Neural cell (in vitro differentiated cells): Measurements from ENCODE around the gene PTPRN2. TPM values are rescaled to one million over a fixed set of nuclear protein-coding genes. Genes with fewer than 3 reads are reported as not detected.

Source experiments
- H2AFZ ChIP-seq: fragments of 200-600, 300-800 bp; sonication (generic), shearing (Covaris generic); 2 replicates; pipeline ENCODE4 v1.6.0; 2014; ENCODE audit warnings: low read depth, mild to moderate bottlenecking, antibody characterized with exemption, low read length, moderate library complexity
- H3F3A ChIP-seq: fragments of 200-600 bp; shearing (Covaris generic); 2 replicates; pipeline ENCODE4 v1.6.1; 2016; ENCODE audit warnings: mild to moderate bottlenecking, moderate library complexity, mixed read lengths, antibody characterized with exemption, low read length; ENCODE audit not compliant: insufficient read depth, poor library complexity, severe bottlenecking
- H3K27ac ChIP-seq: fragments of 200-600, 300-800 bp; sonication (generic), shearing (Covaris generic); 2 replicates; pipeline ENCODE4 v1.5.1; 2014; ENCODE audit warnings: mild to moderate bottlenecking, low read length, moderate library complexity
- H3K27me3 ChIP-seq: fragments of 300-800, 200-600 bp; sonication (generic), shearing (Covaris generic); 2 replicates; pipeline ENCODE4 v1.6.0; 2014; ENCODE audit warnings: mild to moderate bottlenecking, low read depth, low read length, moderate library complexity; ENCODE audit not compliant: insufficient read depth
- H3K36me3 ChIP-seq: fragments of 300-800, 200-600 bp; sonication (generic), shearing (Covaris generic); 2 replicates; pipeline ENCODE4 v1.5.1; 2014; ENCODE audit warnings: mild to moderate bottlenecking, antibody characterized with exemption, low read length, moderate library complexity; ENCODE audit not compliant: insufficient read depth
- H3K4me2 ChIP-seq: fragments of 300-800, 200-600 bp; sonication (generic), shearing (Covaris generic); 2 replicates; pipeline ENCODE4 v1.6.0; 2014; ENCODE audit warnings: mild to moderate bottlenecking, low read length
- H3K4me3 ChIP-seq: fragments of 300-800, 200-600 bp; sonication (generic), shearing (Covaris generic); 2 replicates; pipeline ENCODE4 v1.5.1; 2014; ENCODE audit warnings: mild to moderate bottlenecking, low read length, moderate library complexity
- H3K79me2 ChIP-seq: fragments of 200-600 bp; shearing (Covaris generic); replicated peaks from 2 replicates; pipeline ENCODE4 v1.6.0; 2014; ENCODE audit warnings: mild to moderate bottlenecking, low read length, moderate library complexity; ENCODE audit not compliant: insufficient read depth
- H3K9ac ChIP-seq: fragments of 300-800, 200-600 bp; sonication (generic), shearing (Covaris generic); 2 replicates; pipeline ENCODE4 v1.6.1; 2016; ENCODE audit warnings: mild to moderate bottlenecking, low read length, mixed read lengths
- H3K9me2 ChIP-seq: fragments of 200-600 bp; shearing (Covaris generic); 2 replicates; pipeline ENCODE4 v1.6.1; 2016; ENCODE audit warnings: mild to moderate bottlenecking, low read length, mixed read lengths; ENCODE audit not compliant: insufficient read depth
- H3K9me3 ChIP-seq: fragments of 200-600, 300-800 bp; sonication (generic), shearing (Covaris generic); 2 replicates; pipeline ENCODE4 v1.6.1; 2016; ENCODE audit warnings: mild to moderate bottlenecking, mixed run types, low read length, moderate library complexity, mixed read lengths
- H4K20me1 ChIP-seq: fragments of 200-600 bp; shearing (Covaris generic); 2 replicates; pipeline ENCODE4 v1.6.1; 2016; ENCODE audit warnings: mild to moderate bottlenecking, mixed run types; ENCODE audit not compliant: insufficient read depth
- EP300 ChIP-seq: fragments of 450-650 bp; conservative IDR thresholded peaks from 2 replicates; pipeline ENCODE4 v1.6.1; 2014; ENCODE audit warnings: antibody characterized with exemption, mild to moderate bottlenecking, moderate library complexity; ENCODE audit not compliant: poor library complexity, severe bottlenecking
- EZH2 ChIP-seq: fragments of 200-600, 300-800 bp; shearing (Covaris generic), sonication (generic); IDR thresholded peaks from 2 replicates; pipeline ENCODE4 v1.6.1; 2014; ENCODE audit warnings: antibody characterized with exemption, low read length, borderline replicate concordance, mild to moderate bottlenecking; ENCODE audit not compliant: insufficient read depth, poor library complexity, severe bottlenecking
- MXI1 ChIP-seq: fragments of 450-650 bp; conservative IDR thresholded peaks from 2 replicates; pipeline ENCODE4 v1.6.1; 2014; ENCODE audit warnings: antibody characterized with exemption, mild to moderate bottlenecking; ENCODE audit not compliant: poor library complexity, severe bottlenecking
- POLR2AphosphoS5 ChIP-seq: IDR thresholded peaks from 2 replicates; pipeline ENCODE4 v1.6.1; 2012
- RAD21 ChIP-seq: fragments of 450-650 bp; conservative IDR thresholded peaks from 2 replicates; pipeline ENCODE4 v1.6.1; 2014; ENCODE audit warnings: antibody characterized with exemption, mild to moderate bottlenecking, moderate library complexity
- SMC3 ChIP-seq: fragments of 450-650 bp; conservative IDR thresholded peaks from 2 replicates; pipeline ENCODE4 v1.6.1; 2014; ENCODE audit warnings: antibody characterized with exemption, mild to moderate bottlenecking, moderate library complexity; ENCODE audit not compliant: poor library complexity
- TAF1 ChIP-seq: IDR thresholded peaks from 2 replicates; pipeline ENCODE4 v1.6.1; 2012; ENCODE audit warnings: low read depth
- polyA plus RNA-seq: library from polyadenylated mRNA; depleted of rRNA; stranded (reverse); fragments of >200 nt; gene quantifications from 2 replicates; pipeline ENCODE4 v1.2.3, GENCODE V29; 2014
- TF ChIP-seq, protein P1 (sequence below): fragments of 450-650 bp; IDR thresholded peaks from 2 replicates; pipeline ENCODE4 v1.5.1; 2014; ENCODE audit warnings: antibody characterized with exemption, mild to moderate bottlenecking, moderate library complexity; ENCODE audit not compliant: poor library complexity, severe bottlenecking
- TF ChIP-seq, protein P2 (sequence below): IDR thresholded peaks from 2 replicates; pipeline ENCODE4 v1.6.1; 2012; ENCODE audit warnings: borderline replicate concordance

The PTPRN2 gene
- polyA plus RNA-seq, 1 donor from 2014 or later = 31.0 TPM

DNA sequence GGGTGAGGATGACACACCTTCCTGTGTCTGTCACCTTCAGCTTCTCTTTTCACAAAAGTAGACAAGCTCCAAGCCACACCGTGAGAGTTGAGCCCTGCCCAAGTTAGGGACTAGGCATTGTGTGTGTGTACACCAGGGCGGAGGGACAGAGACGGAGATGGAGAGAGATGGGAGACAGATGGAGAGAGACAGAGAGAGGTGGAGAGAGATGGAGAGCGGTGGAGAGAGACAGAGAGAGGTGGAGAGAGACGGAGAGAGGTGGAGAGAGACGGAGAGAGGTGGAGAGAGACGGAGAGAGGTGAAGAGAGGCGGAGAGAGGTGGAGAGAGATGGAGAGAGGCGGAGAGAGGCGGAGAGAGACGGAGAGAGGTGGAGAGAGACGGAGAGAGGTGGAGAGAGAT, 1043.8 kb downstream of the PTPRN2 start:
- Histone ChIP-seq H3K9me3 (no peaks in the 10 kb centered on the region), H3K4me2 (no peak overlapping the region), H3K36me3 (peaks cover 12% of the 10 kb centered on the region), H3K27ac (no peak overlapping the region), H3F3A (no peaks in the 10 kb centered on the region), H3K4me3 (no peak overlapping the region), H3K9me2 (no peaks in the 10 kb centered on the region), H2AFZ (no peak overlapping the region), H3K27me3 (no peaks in the 10 kb centered on the region), H4K20me1 (no peaks in the 10 kb centered on the region), H3K79me2 (no peaks in the 10 kb centered on the region), H3K9ac (no peak overlapping the region)
- no peak for TF ChIP-seq POLR2AphosphoS5
- no peak for TF ChIP-seq MXI1

DNA sequence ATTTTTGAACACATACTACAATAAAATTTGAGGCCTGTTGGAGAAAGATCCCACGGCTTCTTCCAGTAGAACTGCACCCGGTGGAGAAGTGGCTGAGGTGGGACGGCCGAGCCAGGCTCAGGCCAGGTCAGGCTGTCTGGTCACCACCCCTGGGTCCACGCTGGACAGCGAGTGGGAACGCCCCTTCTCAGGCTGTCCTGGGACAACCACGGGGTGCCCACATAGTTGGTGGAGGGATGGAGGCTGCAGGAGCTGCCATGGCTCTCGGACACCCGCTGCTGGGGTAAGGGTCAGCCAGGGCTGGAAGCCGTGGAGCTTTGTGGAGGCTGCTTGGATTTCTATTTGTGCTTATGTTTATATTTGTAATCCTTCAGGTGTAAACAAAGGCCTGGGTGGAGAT, 1044.3 kb downstream of the PTPRN2 start:
- TF ChIP-seq EZH2 = no peak
- TF ChIP-seq EP300 = no peak
- TF ChIP-seq POLR2AphosphoS5 = no peak
- TF ChIP-seq, protein P1, sequence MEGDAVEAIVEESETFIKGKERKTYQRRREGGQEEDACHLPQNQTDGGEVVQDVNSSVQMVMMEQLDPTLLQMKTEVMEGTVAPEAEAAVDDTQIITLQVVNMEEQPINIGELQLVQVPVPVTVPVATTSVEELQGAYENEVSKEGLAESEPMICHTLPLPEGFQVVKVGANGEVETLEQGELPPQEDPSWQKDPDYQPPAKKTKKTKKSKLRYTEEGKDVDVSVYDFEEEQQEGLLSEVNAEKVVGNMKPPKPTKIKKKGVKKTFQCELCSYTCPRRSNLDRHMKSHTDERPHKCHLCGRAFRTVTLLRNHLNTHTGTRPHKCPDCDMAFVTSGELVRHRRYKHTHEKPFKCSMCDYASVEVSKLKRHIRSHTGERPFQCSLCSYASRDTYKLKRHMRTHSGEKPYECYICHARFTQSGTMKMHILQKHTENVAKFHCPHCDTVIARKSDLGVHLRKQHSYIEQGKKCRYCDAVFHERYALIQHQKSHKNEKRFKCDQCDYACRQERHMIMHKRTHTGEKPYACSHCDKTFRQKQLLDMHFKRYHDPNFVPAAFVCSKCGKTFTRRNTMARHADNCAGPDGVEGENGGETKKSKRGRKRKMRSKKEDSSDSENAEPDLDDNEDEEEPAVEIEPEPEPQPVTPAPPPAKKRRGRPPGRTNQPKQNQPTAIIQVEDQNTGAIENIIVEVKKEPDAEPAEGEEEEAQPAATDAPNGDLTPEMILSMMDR = no peak
- no peak for TF ChIP-seq MXI1
- TF ChIP-seq, protein P2, sequence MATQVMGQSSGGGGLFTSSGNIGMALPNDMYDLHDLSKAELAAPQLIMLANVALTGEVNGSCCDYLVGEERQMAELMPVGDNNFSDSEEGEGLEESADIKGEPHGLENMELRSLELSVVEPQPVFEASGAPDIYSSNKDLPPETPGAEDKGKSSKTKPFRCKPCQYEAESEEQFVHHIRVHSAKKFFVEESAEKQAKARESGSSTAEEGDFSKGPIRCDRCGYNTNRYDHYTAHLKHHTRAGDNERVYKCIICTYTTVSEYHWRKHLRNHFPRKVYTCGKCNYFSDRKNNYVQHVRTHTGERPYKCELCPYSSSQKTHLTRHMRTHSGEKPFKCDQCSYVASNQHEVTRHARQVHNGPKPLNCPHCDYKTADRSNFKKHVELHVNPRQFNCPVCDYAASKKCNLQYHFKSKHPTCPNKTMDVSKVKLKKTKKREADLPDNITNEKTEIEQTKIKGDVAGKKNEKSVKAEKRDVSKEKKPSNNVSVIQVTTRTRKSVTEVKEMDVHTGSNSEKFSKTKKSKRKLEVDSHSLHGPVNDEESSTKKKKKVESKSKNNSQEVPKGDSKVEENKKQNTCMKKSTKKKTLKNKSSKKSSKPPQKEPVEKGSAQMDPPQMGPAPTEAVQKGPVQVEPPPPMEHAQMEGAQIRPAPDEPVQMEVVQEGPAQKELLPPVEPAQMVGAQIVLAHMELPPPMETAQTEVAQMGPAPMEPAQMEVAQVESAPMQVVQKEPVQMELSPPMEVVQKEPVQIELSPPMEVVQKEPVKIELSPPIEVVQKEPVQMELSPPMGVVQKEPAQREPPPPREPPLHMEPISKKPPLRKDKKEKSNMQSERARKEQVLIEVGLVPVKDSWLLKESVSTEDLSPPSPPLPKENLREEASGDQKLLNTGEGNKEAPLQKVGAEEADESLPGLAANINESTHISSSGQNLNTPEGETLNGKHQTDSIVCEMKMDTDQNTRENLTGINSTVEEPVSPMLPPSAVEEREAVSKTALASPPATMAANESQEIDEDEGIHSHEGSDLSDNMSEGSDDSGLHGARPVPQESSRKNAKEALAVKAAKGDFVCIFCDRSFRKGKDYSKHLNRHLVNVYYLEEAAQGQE = no peak
- TF ChIP-seq SMC3 = no peak
- TF ChIP-seq RAD21 = no peak
- TF ChIP-seq TAF1 = no peak
- H3K4me2 ChIP-seq = no peak overlapping the region
- no peaks in the 10 kb centered on the region for H4K20me1 ChIP-seq
- H3K36me3 ChIP-seq = peaks cover 12% of the 10 kb centered on the region
- no peaks in the 10 kb centered on the region for H3K9me2 ChIP-seq
- no peaks in the 10 kb centered on the region for H3K9me3 ChIP-seq
- H3F3A ChIP-seq = no peaks in the 10 kb centered on the region
- no peak overlapping the region for H2AFZ ChIP-seq
- no peaks in the 10 kb centered on the region for H3K27me3 ChIP-seq
- H3K4me3 ChIP-seq = no peak overlapping the region
- no peak overlapping the region for H3K9ac ChIP-seq
- no peak overlapping the region for H3K27ac ChIP-seq
- no peaks in the 10 kb centered on the region for H3K79me2 ChIP-seq
